Gastroesophageal sphincter (tissue), 4 donors: ENCODE results near the gene OR4D11. TPM values are rescaled to one million over a fixed set of nuclear protein-coding genes. Genes with fewer than 3 reads are reported as not detected.

Experiments used
- ATAC-seq: fragments of 150-250 bp; one replicate; pipeline ENCODE4 v1.9.1; 2016; ENCODE audit warnings: mild to moderate bottlenecking, moderate library complexity
- H3K27ac ChIP-seq, 4 donors: fragments of 200-600 bp; sonication (generic) in 3 of 4; 1 replicate in 3 of 4; 2 replicates in 1 of 4; pipeline ENCODE4 v1.5.1; 2016 to 2019
- H3K27me3 ChIP-seq: fragments of 200-600 bp; sonication (generic); one replicate; pipeline ENCODE4 v1.5.1; 2019
- H3K36me3 ChIP-seq, 2 donors: fragments of 200-600 bp; sonication (generic); one replicate each; pipeline ENCODE4 v1.5.1; 2019; ENCODE audit warnings: control low read depth in 1 of 2
- H3K4me1 ChIP-seq, 3 donors: fragments of 200-600 bp; sonication (generic); 1 replicate in 2 of 3; 2 replicates in 1 of 3; pipeline ENCODE4 v1.5.1; 2016 to 2019; ENCODE audit warnings: control low read depth in 2 of 3
- H3K4me3 ChIP-seq, 2 donors: fragments of 200-600 bp; sonication (generic); one replicate each; pipeline ENCODE4 v1.5.1; 2019; ENCODE audit warnings: mild to moderate bottlenecking in 1 of 2, moderate library complexity in 1 of 2
- H3K9me3 ChIP-seq, 3 donors: fragments of 200-600 bp; sonication (generic); one replicate each; pipeline ENCODE4 v1.5.1; 2017 to 2019; ENCODE audit warnings: control low read depth in 2 of 3
- CTCF ChIP-seq, 4 experiments: fragments of 200-600 bp in 2 of 4; fragments of 450-650 bp in 2 of 4; sonication (generic) in 1 of 4; IDR thresholded peaks; one replicate each; pipeline ENCODE4 v1.5.1; 2017 to 2019; ENCODE audit warnings: antibody characterized with exemption in 4 of 4, mild to moderate bottlenecking in 2 of 4, moderate library complexity in 2 of 4
- EP300 ChIP-seq: sonication (generic); formaldehyde crosslinking; IDR thresholded peaks from one replicate; pipeline ENCODE4 v1.6.1; 2017; ENCODE audit warnings: antibody characterized with exemption, mild to moderate bottlenecking
- POLR2A ChIP-seq, 2 donors: fragments of 450-650 bp; IDR thresholded peaks; one replicate each; pipeline ENCODE4 v1.6.1; 2017; ENCODE audit warnings: antibody characterized with exemption in 2 of 2, mild to moderate bottlenecking in 2 of 2, moderate library complexity in 1 of 2
- POLR2AphosphoS5 ChIP-seq: sonication (generic); formaldehyde crosslinking; IDR thresholded peaks from one replicate; pipeline ENCODE4 v1.6.1; 2017; ENCODE audit warnings: antibody characterized with exemption
- WGBS, 2 donors: methylation state at CpG; one replicate each; pipeline ENCODE4 v1.1.5; 2018; ENCODE audit warnings: low coverage in 1 of 2; 5-methylcytosine and 5-hydroxymethylcytosine counted together
- total RNA-seq, 4 donors: library from RNA; depleted of rRNA; stranded (reverse); fragments of >200 nt; gene quantifications; one replicate each; pipeline ENCODE4 v1.1.0, GENCODE V29; 2016

Gene OR4D11
- total RNA-seq, result not detected

GRCh38 chr11:59503276-59503675 lies at the start of gene OR4D11:
Gene OR4D11 (plus strand): TSS chr11:59503576. CDS start chr11:59503576, 0 bp downstream.
- Histone ChIP-seq H3K36me3 (no peaks in the 10 kb centered on the region), H3K9me3 (no peaks in the 10 kb centered on the region), H3K27ac (no peak within 1 kb of the TSS), H3K27me3 (no peaks in the 10 kb centered on the region), H3K4me1 (no peaks in the 10 kb centered on the region), H3K4me3 (no peak within 1 kb of the TSS)
- TF ChIP-seq POLR2AphosphoS5, result no peak
- no peak for ATAC-seq

GRCh38 chr11:59456661-59457060 lies 46.7 kb upstream of the OR4D11 start, which contains the start of gene OR4D6:
Gene OR4D6 (plus strand): TSS chr11:59456961. CDS start chr11:59456961, 0 bp downstream.
- no peaks in the 10 kb centered on the region for H3K27me3 ChIP-seq
- ATAC-seq, result no peak
- WGBS, 2 donors, result 84 to 100% methylated on average over 2 of the region's 2 CpGs

GRCh38 chr11:59459916-59460315 lies 43.5 kb upstream of the OR4D11 start:
- TF ChIP-seq POLR2AphosphoS5 (no peak), EP300 (no peak), CTCF (IDR thresholded peaks at IDR 0.05) (no peak), POLR2A (IDR thresholded peaks at IDR 0.05) (no peak)
- H3K27ac ChIP-seq, result no peak overlapping the region
- no peaks in the 10 kb centered on the region for H3K9me3 ChIP-seq
- H3K36me3 ChIP-seq, result no peaks in the 10 kb centered on the region
- no peak for ATAC-seq
- 54 to 56% methylated on average over 3 of the region's 3 CpGs for WGBS, 2 donors
- H3K4me3 ChIP-seq, result no peak overlapping the region
- no peaks in the 10 kb centered on the region for H3K4me1 ChIP-seq
- H3K27me3 ChIP-seq, result no peaks in the 10 kb centered on the region

More at GRCh38 chr11:59456661-59457060, 46.7 kb upstream of the OR4D11 start, which contains the start of gene OR4D6:
- Histone ChIP-seq H3K9me3 (no peaks in the 10 kb centered on the region), H3K27ac (no peak within 1 kb of the TSS), H3K36me3 (no peaks in the 10 kb centered on the region), H3K4me1 (no peaks in the 10 kb centered on the region), H3K4me3 (no peak within 1 kb of the TSS)
- TF ChIP-seq CTCF (IDR thresholded peaks at IDR 0.05) (no peak), POLR2AphosphoS5 (no peak), EP300 (no peak), POLR2A (IDR thresholded peaks at IDR 0.05) (no peak)

GRCh38 chr11:59463190-59463641 lies 40.2 kb upstream of the OR4D11 start:
- peak; percentile 81 for ATAC-seq
- no peaks in the 10 kb centered on the region for H3K36me3 ChIP-seq
- H3K27me3 ChIP-seq, result no peaks in the 10 kb centered on the region
- no peak overlapping the region for H3K27ac ChIP-seq
- 31% methylated on average over 5 of the region's 5 CpGs for WGBS, 2 donors
- no peaks in the 10 kb centered on the region for H3K4me1 ChIP-seq
- peak; percentile 7 for TF ChIP-seq POLR2AphosphoS5
- TF ChIP-seq EP300, result no peak
- no peak overlapping the region for H3K4me3 ChIP-seq
- H3K9me3 ChIP-seq, result no peaks in the 10 kb centered on the region

GRCh38 chr11:59473015-59473414 lies 30.4 kb upstream of the OR4D11 start, which contains the start of gene OR4D10:
Gene OR4D10 (plus strand): TSS chr11:59473315. CDS start chr11:59477430, 4,115 bp downstream.
- no peaks in the 10 kb centered on the region for H3K36me3 ChIP-seq
- no peaks in the 10 kb centered on the region for H3K4me1 ChIP-seq
- no peak for ATAC-seq
- no peak within 1 kb of the TSS for H3K4me3 ChIP-seq
- no peak within 1 kb of the TSS for H3K27ac ChIP-seq
- TF ChIP-seq CTCF (IDR thresholded peaks at IDR 0.05), result no peak
- no peak for TF ChIP-seq POLR2AphosphoS5
- no peak for TF ChIP-seq POLR2A (IDR thresholded peaks at IDR 0.05)
- TF ChIP-seq EP300, result no peak
- no peaks in the 10 kb centered on the region for H3K27me3 ChIP-seq
- H3K9me3 ChIP-seq, result no peaks in the 10 kb centered on the region

GRCh38 chr11:59475176-59475575 lies 28.2 kb upstream of the OR4D11 start:
- no peak overlapping the region for H3K4me3 ChIP-seq
- H3K27me3 ChIP-seq, result no peaks in the 10 kb centered on the region
- ATAC-seq, result peak; percentile 43
- no peak for TF ChIP-seq CTCF (IDR thresholded peaks at IDR 0.05)
- no peak for TF ChIP-seq POLR2AphosphoS5
- TF ChIP-seq POLR2A (IDR thresholded peaks at IDR 0.05), result no peak
- no peak for TF ChIP-seq EP300
- no peak overlapping the region for H3K27ac ChIP-seq
- H3K4me1 ChIP-seq, result no peaks in the 10 kb centered on the region
- WGBS, 2 donors, result 65 to 70% methylated on average over 6 to 7 of the region's 9 CpGs
- H3K9me3 ChIP-seq, result no peaks in the 10 kb centered on the region
- H3K36me3 ChIP-seq, result no peaks in the 10 kb centered on the region
